ENCODE results near the gene C1orf87.
"Not testable (repeated sequence)": the region's sequence is repeated elsewhere in the genome, so short reads cannot be mapped to it uniquely, and the experiment has no call there.

Gene C1orf87

GRCh38 chr1:59997479-59998115 is 76.0 kb downstream of the C1orf87 start:
- no peak for DNase-seq
- intact Hi-C loops (cut with DNase I), result no loop called here

DNA sequence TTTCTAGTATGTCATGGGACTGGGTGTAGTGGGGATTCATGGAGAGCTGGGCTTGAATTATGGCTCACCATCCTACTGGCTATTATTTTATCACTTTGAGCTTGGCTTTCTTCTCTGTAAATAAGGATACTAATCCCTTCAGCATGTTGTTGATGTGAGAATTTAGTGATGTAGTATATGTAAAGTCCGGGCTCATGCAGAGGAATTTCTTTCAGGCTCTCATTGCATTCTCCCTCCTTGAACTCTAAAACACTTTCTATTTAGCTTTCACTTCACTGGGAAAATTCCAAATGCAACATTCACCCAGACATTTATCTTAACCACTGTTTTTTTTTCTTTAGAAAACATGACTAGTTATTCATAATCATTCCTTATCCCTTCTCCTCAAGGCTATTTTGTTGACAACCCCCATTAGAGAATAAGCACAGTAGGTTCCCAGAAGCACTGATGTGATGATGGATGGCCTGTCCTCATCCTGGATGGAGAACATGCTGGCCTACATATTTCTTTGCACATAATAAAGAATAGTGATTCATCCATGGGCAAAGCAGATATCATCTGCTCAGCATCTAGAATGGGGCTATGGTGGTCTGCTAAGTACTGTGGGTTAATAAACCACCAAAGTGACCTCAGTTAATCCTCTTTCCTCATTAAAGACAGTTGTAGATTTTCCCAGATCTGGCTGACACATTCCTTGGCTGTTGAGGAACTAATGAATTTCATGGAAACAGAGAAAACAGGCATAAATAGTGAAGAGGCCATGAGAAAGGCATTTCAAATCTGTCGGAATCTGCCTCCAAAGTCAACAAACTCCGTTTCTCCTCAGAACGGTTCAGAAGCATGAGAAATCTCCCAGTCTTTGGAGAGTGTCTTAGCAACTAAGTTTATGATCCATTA is 79.0 kb downstream of the C1orf87 start:
- intact Hi-C loops (cut with DNase I), result no loop called here
- no peak for DNase-seq

DNA sequence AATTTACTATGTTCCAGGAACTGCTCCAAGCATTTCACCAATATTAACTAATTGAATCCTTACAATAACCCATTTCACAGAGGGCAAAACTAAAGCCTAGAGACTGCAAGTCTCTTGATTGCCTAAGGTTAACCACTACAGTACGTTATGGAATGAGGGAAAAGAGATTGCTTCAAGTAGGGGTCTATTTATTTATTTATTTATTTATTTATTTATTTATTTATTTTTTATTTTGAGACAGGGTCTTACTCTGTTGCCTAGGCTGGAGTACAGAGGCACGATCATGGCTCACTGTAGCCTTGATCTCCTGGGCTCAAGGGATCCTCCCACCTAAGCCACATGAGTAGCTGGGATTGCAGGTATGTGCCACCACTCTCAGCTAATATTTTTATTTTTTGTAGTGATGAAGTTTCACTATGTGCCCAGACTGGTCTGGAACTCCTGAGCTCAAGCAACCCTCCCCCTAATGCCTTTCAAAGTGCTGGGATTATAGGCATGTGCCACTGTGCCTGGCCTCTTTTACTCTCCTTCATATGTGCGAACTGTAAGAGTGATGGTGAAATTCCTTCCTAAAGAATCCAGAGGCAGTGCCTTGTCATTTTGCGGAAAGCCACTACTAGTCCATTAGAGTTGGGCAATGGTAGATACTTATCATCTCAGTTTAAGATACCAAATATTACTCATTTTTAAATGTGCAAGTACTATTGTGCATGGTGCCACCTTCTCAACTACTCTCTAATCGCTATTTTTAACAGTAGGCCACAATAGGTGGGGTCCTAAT is 81.3 kb downstream of the C1orf87 start:
- intact Hi-C loops (cut with DNase I), result no loop called here
- no peak for DNase-seq

DNA sequence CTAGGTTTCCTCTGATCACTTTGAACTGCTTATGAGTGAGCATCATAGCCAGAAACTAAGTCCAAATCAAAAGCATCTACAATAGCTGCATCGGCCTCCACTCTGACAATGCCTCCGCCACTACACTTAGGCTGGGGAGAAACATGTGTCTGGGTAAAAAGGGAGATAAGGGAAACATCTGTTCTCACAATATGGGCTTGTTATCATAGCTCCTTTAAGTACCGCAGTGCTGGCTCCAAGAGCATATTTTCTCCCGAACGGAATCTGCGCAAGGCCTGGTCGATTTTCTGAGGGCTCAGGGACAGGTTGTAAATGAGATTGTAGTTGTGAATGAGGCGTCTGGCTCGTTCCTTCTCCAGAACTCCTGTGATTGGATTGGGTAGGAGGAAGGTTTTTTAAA is 83.1 kb downstream of the C1orf87 start:
- intact Hi-C loops (cut with DNase I), result no loop called here
- DNase-seq, result peak in 1 of 10 donors; percentile 74

DNA sequence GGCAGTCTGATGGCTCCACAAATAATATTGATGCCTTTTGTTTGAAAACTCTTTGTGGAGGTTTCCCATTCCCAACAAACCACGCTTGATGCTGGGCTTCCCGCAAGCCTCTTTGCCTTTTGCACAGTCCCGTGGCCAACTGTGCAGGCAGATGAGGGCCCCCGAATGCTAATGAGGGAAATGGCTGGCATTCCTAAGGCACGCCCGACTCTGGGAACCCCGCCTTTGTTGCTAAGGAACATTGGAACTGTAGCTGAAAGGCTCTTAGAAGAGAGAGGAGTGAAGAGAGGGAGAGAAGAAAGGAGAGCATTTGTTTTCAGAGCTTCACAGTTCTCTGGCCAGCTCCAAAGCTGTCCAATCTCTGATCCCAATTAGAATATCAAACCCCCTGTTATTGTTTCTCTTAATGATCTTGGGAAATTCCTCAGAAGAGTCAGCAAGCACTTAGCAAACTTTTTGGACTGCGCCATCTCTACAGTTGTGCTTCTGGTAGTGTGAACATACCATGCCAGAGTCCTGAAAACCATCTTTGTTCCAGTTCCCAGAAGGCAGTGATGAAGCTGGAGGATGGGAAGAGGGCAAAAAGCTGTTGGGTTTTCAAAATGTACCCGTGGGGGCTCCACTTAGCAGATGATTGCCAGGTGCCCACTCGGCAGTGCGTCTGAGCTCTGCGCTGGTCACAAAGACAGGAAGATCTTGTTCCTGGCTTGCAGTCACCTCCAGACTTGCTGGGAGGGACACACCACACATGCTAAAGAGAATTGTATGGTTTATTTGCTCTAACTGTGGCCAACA is 86.9 kb downstream of the C1orf87 start:
- intact Hi-C loops (cut with DNase I), result no loop called here
- DNase-seq, result peak in 9 of 10 donors; percentile 24 to 90 (median 60)

GRCh38 chr1:59985911-59986515 is 87.6 kb downstream of the C1orf87 start:
- intact Hi-C loops (cut with DNase I), result no loop called here
- DNase-seq, result no peak

DNA sequence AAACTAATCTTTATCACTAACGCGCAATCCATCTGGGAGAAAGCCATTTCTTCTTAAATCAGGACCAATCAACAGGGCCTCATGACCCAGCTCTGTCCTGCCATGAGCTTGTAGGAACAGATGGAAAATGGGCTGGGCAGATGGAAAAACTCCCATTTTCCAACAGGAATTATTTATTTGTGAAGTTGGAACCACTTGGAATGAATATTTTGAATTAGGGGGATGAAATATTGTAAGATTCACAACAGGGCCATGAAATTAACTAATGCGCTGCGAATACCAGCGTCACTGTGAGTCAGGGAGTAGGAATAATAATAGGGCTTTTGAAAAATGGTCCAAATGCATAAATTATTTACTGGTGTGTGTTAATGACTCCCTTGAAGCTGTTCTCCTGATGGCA is 93.9 kb downstream of the C1orf87 start:
- intact Hi-C loops (cut with DNase I), result loop anchor here (10.0 kb wide), 1 partner anchor 1065 kb away; no protein-coding TSS in a partner anchor

DNA sequence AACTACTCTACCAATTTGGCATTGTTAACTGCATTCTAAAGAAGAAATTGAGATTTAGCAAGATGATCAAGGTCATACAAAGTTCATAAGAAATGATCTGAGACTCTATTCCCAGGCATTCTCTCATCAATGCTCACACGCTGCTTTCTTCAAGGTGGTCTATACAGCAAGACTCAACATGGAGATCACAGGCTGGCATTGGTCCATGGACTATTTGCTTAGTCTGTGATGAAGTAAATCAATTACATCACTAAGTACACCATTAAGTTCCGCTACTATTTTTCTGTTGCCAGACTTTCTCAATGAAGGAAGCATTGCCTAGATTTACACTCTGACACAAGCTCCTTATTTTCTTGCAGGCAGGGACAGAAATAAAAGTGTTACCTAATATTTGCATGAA is 95.1 kb downstream of the C1orf87 start:
- intact Hi-C loops (cut with DNase I), result loop anchor here (10.0 kb wide), 1 partner anchor 1066 kb away; no protein-coding TSS in a partner anchor
- DNase-seq, result no peak

More for the DNA sequence above, 93.9 kb downstream of the C1orf87 start:
- DNase-seq, result no peak

- intact Hi-C loops (cut with DNase I), result loop anchor here (10.0 kb wide), 1 partner anchor 1067 kb away; no protein-coding TSS in a partner anchor
- no peak for DNase-seq
Observed at GRCh38 chr1:59978026-59978425, 95.5 kb downstream of the C1orf87 start.

GRCh38 chr1:59977075-59977410 is 96.5 kb downstream of the C1orf87 start:
- intact Hi-C loops (cut with DNase I), result loop anchor here (2.0 to 10.0 kb wide), 2 partner anchors 1068 to 1876 kb away; no protein-coding TSS in a partner anchor
- DNase-seq, result no peak

DNA sequence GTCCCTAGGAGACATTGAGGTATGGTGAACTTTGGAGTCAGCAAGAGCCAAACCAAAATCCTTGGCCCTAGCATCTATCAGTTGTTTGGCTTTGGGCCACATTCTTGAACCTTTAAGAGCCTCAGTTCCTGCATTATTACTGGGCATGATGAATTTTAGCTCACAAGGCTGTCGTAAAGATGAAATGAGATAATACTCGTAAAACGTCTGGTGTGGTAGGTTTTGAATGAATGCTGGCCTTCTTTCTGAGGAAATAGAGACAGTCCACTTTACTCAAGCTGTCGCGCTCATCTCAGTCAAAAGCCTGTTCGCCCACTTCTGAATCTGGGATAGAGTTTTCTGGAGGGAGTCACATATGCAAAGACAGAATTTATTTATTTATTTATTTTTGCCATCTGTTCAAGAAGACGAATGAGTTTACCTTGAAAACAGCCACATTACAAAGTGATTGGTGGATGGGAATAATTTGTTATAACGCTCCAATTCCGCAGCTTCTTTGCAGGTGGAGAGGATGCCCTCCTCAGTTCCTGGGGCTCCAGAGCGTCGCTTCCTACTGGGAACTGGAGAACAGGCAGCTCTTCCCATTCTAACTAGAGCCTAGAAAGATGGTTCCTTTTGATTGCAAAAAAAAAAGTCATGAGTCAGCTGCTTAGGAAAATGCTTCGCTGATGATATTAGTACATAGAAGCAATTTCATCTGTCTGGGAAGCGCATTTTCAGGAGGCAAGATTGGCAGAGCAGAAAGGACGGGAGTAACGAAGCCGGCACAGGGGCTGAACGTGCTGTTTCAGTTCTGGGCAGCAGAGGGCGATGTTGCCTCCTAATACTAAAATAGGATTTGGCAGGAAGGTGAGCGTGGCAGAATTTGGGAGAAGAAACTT is 97.1 kb downstream of the C1orf87 start:
- intact Hi-C loops (cut with DNase I), result loop anchor here (2.0 to 10.0 kb wide), 2 partner anchors 1068 to 1876 kb away; no protein-coding TSS in a partner anchor
- peak; percentile 45 to 94 (median 76) for DNase-seq

DNA sequence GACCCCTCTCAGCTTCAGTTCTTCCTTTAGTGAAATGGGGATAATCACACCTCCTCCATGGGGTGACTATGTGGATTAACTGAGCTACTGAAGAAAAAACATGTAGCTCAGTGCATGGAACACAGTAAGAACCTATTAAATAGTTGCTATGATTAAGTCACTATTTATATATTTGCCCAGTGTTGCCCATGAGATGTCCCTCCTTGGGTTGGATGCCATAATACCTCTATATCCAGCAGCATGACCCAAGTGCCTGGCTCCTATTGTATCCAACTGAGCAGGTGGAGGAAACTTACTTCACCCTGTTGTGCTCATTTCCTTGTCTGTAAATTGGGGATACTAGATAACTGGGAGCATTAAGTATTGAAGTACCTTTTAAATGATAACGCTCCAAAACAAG is 99.9 kb downstream of the C1orf87 start:
- intact Hi-C loops (cut with DNase I), result loop anchor here (10.0 kb wide), 1 partner anchor 1071 kb away; no protein-coding TSS in a partner anchor
- DNase-seq, result no peak

- intact Hi-C loops (cut with DNase I), result loop anchor here (10.0 kb wide), 1 partner anchor 1072 kb away; no protein-coding TSS in a partner anchor
- peak in 2 of 10 donors; percentile 13 to 57 for DNase-seq
Observed at GRCh38 chr1:59972216-59972927, 101.2 kb downstream of the C1orf87 start.

- intact Hi-C loops (cut with DNase I), result loop anchor here (10.0 kb wide), 1 partner anchor 1073 kb away; no protein-coding TSS in a partner anchor
- DNase-seq, result peak; percentile 64 to 97 (median 82)
Observed at GRCh38 chr1:59971464-59971911, 102.1 kb downstream of the C1orf87 start.

DNA sequence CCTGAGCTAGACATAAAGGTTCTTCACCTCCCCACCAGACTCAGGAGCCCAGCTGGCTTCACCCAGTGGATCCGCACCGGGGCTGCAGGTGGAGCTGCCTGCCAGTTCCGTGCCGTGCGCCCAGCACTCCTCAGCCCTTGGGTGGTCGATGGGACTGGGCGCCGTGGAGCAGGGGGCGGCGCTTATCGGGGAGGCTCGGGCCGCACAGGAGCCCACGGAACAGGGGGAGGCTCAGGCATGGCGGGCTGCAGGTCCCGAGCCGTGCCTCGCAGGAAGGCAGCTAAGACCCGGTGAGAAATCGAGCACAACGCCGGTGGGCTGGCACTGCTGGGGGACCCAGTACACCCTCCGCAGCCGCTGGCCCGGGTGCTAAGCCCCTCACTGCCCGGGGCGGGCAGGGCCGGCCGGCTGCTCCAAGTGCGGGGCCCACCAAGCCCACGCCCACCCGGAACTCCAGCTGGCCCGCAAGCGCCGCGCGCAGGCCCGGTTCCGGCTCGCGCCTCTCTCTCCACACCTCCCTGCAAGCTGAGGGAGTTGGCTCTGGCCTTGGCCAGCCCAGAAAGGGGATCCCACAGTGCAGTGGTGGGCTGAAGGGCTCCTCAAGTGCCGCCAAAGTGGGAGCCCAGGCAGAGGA is 103.9 kb downstream of the C1orf87 start:
- DNase-seq, result not testable (repeated sequence)
- intact Hi-C loops (cut with DNase I), result loop anchor here (10.0 kb wide), 1 partner anchor 1075 kb away; no protein-coding TSS in a partner anchor

GRCh38 chr1:59968746-59969145 is 104.8 kb downstream of the C1orf87 start:
- DNase-seq; intact Hi-C loops (cut with DNase I): not testable (repeated sequence)

GRCh38 chr1:59967780-59968179 is 105.8 kb downstream of the C1orf87 start:
- no peak for DNase-seq
- intact Hi-C loops (cut with DNase I), result no loop called here

Data from posterior cingulate gyrus (tissue), 11 donors.